Neural progenitor cell (in vitro differentiated cells): ENCODE results near the gene DCAF7. TPM values are rescaled to one million over a fixed set of nuclear protein-coding genes. Genes with fewer than 3 reads are reported as not detected.

Experiments
- DNase-seq: peaks from one replicate; pipeline ENCODE4 v3.0.0-alpha.2; 2016; ENCODE audit warnings: low spot score
- H2AFZ ChIP-seq: fragments of 200-600 bp; sonication (generic); replicated peaks from 2 replicates; pipeline ENCODE4 v1.6.1; 2016; ENCODE audit warnings: antibody characterized with exemption
- H3F3A ChIP-seq: fragments of 200-600 bp; sonication (generic); 2 replicates; pipeline ENCODE4 v1.6.1; 2016; ENCODE audit warnings: antibody characterized with exemption, low read depth
- H3K27ac ChIP-seq: fragments of 200-600 bp; sonication (generic); 2 replicates; pipeline ENCODE4 v1.5.1; 2016; ENCODE audit warnings: mild to moderate bottlenecking
- H3K27me3 ChIP-seq: fragments of 200-600 bp; sonication (generic); 2 replicates; pipeline ENCODE4 v1.6.1; 2016; ENCODE audit warnings: mild to moderate bottlenecking, moderate library complexity
- H3K36me3 ChIP-seq: fragments of 200-600 bp; sonication (generic); 2 replicates; pipeline ENCODE4 v1.5.1; 2016
- H3K4me1 ChIP-seq: fragments of 200-600 bp; sonication (generic); 2 replicates; pipeline ENCODE4 v1.6.1; 2016; ENCODE audit warnings: mixed run types
- H3K4me2 ChIP-seq: fragments of 200-600 bp; sonication (generic); 2 replicates; pipeline ENCODE4 v1.6.1; 2016
- H3K4me3 ChIP-seq: fragments of 200-600 bp; sonication (generic); 2 replicates; pipeline ENCODE4 v1.5.1; 2016
- H3K79me2 ChIP-seq: fragments of 200-600 bp; sonication (generic); 2 replicates; pipeline ENCODE4 v1.6.1; 2016; ENCODE audit warnings: low read depth
- H3K9ac ChIP-seq: fragments of 200-600 bp; sonication (generic); 2 replicates; pipeline ENCODE4 v1.6.1; 2016
- H3K9me3 ChIP-seq: fragments of 200-600 bp; sonication (generic); 2 replicates; pipeline ENCODE4 v1.5.1; 2016; ENCODE audit warnings: low read depth
- H4K20me1 ChIP-seq: fragments of 200-600 bp; sonication (generic); 2 replicates; pipeline ENCODE4 v1.6.1; 2016; ENCODE audit warnings: low read depth
- H3K27ac Mint-ChIP-seq: 3 replicates; pipeline ENCODE4 v1.8.0; 2021; ENCODE audit warnings: mixed read lengths
- H3K27me3 Mint-ChIP-seq: 2 replicates; pipeline ENCODE4 v1.8.0; 2022; ENCODE audit warnings: low read depth, mild to moderate bottlenecking, inconsistent platforms, moderate library complexity, mixed read lengths; ENCODE audit not compliant: insufficient read depth
- H3K36me3 Mint-ChIP-seq: 3 replicates; pipeline ENCODE4 v1.8.0; 2021; ENCODE audit warnings: mixed read lengths
- H3K4me1 Mint-ChIP-seq: 3 replicates; pipeline ENCODE4 v1.8.0; 2021; ENCODE audit warnings: mixed read lengths
- H3K4me3 Mint-ChIP-seq: 3 replicates; pipeline ENCODE4 v1.8.0; 2021; ENCODE audit warnings: mild to moderate bottlenecking, moderate library complexity, mixed read lengths
- H3K9me3 Mint-ChIP-seq: 3 replicates; pipeline ENCODE4 v1.8.0; 2020; ENCODE audit warnings: mixed read lengths
- CTCF ChIP-seq: fragments of 200-600 bp; sonication (generic); IDR thresholded peaks from 2 replicates; pipeline ENCODE4 v1.5.1; 2017; ENCODE audit warnings: antibody characterized with exemption, mild to moderate bottlenecking
- EZH2 ChIP-seq: fragments of 200-600 bp; sonication (generic); IDR thresholded peaks from 2 replicates; pipeline ENCODE4 v1.6.1; 2017; ENCODE audit warnings: antibody characterized with exemption, mild to moderate bottlenecking, moderate library complexity
- EZH2phosphoT487 ChIP-seq: fragments of 200-600 bp; sonication (generic); IDR thresholded peaks from 2 replicates; pipeline ENCODE4 v1.6.1; 2017; ENCODE audit warnings: antibody characterized with exemption
- total RNA-seq: library from RNA; depleted of rRNA; stranded (reverse); fragments of >200 nt; gene quantifications from 2 replicates; pipeline ENCODE4 v1.2.3, GENCODE V29; 2015; ENCODE audit warnings: low replicate concordance

The DCAF7 gene
- total RNA-seq, 1 donor from 2014 or later: 56.5 TPM

GRCh38 chr17:63568563-63568962 lies 18.3 kb downstream of the DCAF7 start:
- H3K4me1 ChIP-seq: no peaks in the 10 kb centered on the region
- H2AFZ ChIP-seq: no peak overlapping the region
- H3K9me3 Mint-ChIP-seq: no peaks in the 10 kb centered on the region
- no peaks in the 10 kb centered on the region for H3K27me3 Mint-ChIP-seq
- no peak overlapping the region for H3K27ac ChIP-seq
- H3K4me1 Mint-ChIP-seq: no peaks in the 10 kb centered on the region
- H3K4me3 ChIP-seq: no peak overlapping the region
- H3K4me3 Mint-ChIP-seq: no peak overlapping the region
- H3K36me3 Mint-ChIP-seq: peaks cover 1% of the 10 kb centered on the region
- no peaks in the 10 kb centered on the region for H3F3A ChIP-seq
- H3K27me3 ChIP-seq: no peaks in the 10 kb centered on the region
- H3K36me3 ChIP-seq: no peaks in the 10 kb centered on the region
- no peak overlapping the region for H3K4me2 ChIP-seq
- peaks cover 79% of the 10 kb centered on the region for H4K20me1 ChIP-seq
- H3K79me2 ChIP-seq: peaks cover 99% of the 10 kb centered on the region
- no peaks in the 10 kb centered on the region for H3K9me3 ChIP-seq
- no peak overlapping the region for H3K27ac Mint-ChIP-seq
- no peak for DNase-seq
- TF ChIP-seq EZH2phosphoT487 (no peak), EZH2 (no peak), CTCF (no peak)
- no peak overlapping the region for H3K9ac ChIP-seq

- Histone ChIP-seq H3K4me3 (no peak overlapping the region), H3K36me3 (no peaks in the 10 kb centered on the region), H4K20me1 (peaks cover 74% of the 10 kb centered on the region), H3K4me2 (no peak overlapping the region), H3F3A (no peaks in the 10 kb centered on the region), H3K9ac (no peak overlapping the region), H2AFZ (no peak overlapping the region), H3K79me2 (peaks cover 93% of the 10 kb centered on the region), H3K27me3 (no peaks in the 10 kb centered on the region), H3K9me3 (no peaks in the 10 kb centered on the region), H3K27ac (no peak overlapping the region), H3K4me1 (no peaks in the 10 kb centered on the region)
- DNase-seq: no peak
- Mint-ChIP-seq H3K4me1 (no peaks in the 10 kb centered on the region), H3K27ac (no peak overlapping the region), H3K27me3 (peaks cover 2% of the 10 kb centered on the region), H3K36me3 (peaks cover 1% of the 10 kb centered on the region), H3K4me3 (no peak overlapping the region), H3K9me3 (no peaks in the 10 kb centered on the region)
- no peak for TF ChIP-seq EZH2phosphoT487
- no peak for TF ChIP-seq CTCF
- no peak for TF ChIP-seq EZH2
Observed at GRCh38 chr17:63571632-63572310, 21.5 kb downstream of the DCAF7 start.

DNA sequence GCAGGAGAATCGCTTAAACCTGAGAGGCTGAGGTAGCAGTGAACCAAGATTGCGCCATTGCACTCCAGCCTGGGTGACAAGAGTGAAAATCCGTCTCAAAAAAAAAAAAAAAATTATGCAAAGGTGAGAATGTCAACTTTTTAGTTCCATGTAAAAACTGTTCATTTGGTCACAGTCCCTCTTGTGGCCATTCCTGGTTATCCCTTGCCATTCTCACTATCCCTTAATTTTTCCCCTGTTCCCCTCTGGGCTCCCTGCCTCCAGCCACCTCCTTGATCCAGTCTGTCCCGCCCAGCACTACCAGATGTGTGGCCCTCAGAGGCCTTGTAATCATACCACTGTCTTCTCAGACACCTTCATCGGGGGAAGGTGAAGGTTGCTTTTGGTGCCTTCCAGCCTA lies 23.4 kb downstream of the DCAF7 start:
- Histone ChIP-seq H3K4me3 (no peak overlapping the region), H3K27ac (no peak overlapping the region), H3K36me3 (no peaks in the 10 kb centered on the region), H3K9ac (no peak overlapping the region), H3F3A (no peaks in the 10 kb centered on the region), H2AFZ (no peak overlapping the region), H3K9me3 (no peaks in the 10 kb centered on the region), H3K79me2 (peaks cover 93% of the 10 kb centered on the region), H3K27me3 (no peaks in the 10 kb centered on the region), H3K4me1 (no peaks in the 10 kb centered on the region), H4K20me1 (peaks cover 82% of the 10 kb centered on the region), H3K4me2 (no peak overlapping the region)
- H3K27me3 Mint-ChIP-seq: peaks cover 2% of the 10 kb centered on the region
- H3K4me1 Mint-ChIP-seq: no peaks in the 10 kb centered on the region
- no peaks in the 10 kb centered on the region for H3K9me3 Mint-ChIP-seq
- H3K36me3 Mint-ChIP-seq: peaks cover 1% of the 10 kb centered on the region
- DNase-seq: peak; percentile 25
- peak overlapping the region; percentile 44 for H3K4me3 Mint-ChIP-seq
- no peak for TF ChIP-seq EZH2phosphoT487
- peak; percentile 52 for TF ChIP-seq CTCF
- H3K27ac Mint-ChIP-seq: no peak overlapping the region
